NOMO-1 (cell line): ENCODE measurements around the gene PRIMA1.

Experiments used
- DNase-seq, 2 experiments: peaks; one replicate each; lab custom pipeline; 2025; ENCODE audit not compliant: unreplicated experiment in 2 of 2; lab: John Stamatoyannopoulos, UW

PRIMA1 gene

GRCh38 chr14:93788293-93788542 lies at the start of gene PRIMA1:
TSS of gene PRIMA1 (minus strand) at chr14:93788485. CDS start at chr14:93787718, 767 bp downstream.
- DNase-seq = no peak

GRCh38 chr14:93834699-93835371 lies 46.5 kb upstream of the PRIMA1 start:
- no peak for DNase-seq

- DNase-seq = no peak
These were observed 44.4 kb upstream of the PRIMA1 start for GRCh38 chr14:93832665-93833064.

GRCh38 chr14:93832081-93832480 lies 43.8 kb upstream of the PRIMA1 start:
- DNase-seq = no peak

GRCh38 chr14:93830753-93831461 lies 42.6 kb upstream of the PRIMA1 start:
- no peak for DNase-seq

GRCh38 chr14:93829839-93830481 lies 41.7 kb upstream of the PRIMA1 start:
- no peak for DNase-seq

- no peak for DNase-seq
These were observed 36.9 kb upstream of the PRIMA1 start for GRCh38 chr14:93825235-93825553.

GRCh38 chr14:93824518-93825234 lies 36.4 kb upstream of the PRIMA1 start:
- no peak for DNase-seq

GRCh38 chr14:93824076-93824475 lies 35.8 kb upstream of the PRIMA1 start:
- no peak for DNase-seq

- DNase-seq = no peak
These were observed 32.8 kb upstream of the PRIMA1 start for GRCh38 chr14:93821051-93821450.

- DNase-seq = no peak
These were observed 30.6 kb upstream of the PRIMA1 start for GRCh38 chr14:93818857-93819256.

GRCh38 chr14:93811676-93812075 lies 23.4 kb upstream of the PRIMA1 start:
- no peak for DNase-seq

GRCh38 chr14:93811020-93811419 lies 22.7 kb upstream of the PRIMA1 start:
- no peak for DNase-seq

- DNase-seq = peak; percentile 19 to 62
These were observed 21.5 kb upstream of the PRIMA1 start for GRCh38 chr14:93809491-93810420.

- DNase-seq = no peak
These were observed 16.4 kb upstream of the PRIMA1 start for GRCh38 chr14:93804654-93805053.

GRCh38 chr14:93803408-93804318 lies 15.4 kb upstream of the PRIMA1 start:
- DNase-seq = no peak

GRCh38 chr14:93799989-93800921 lies 12.0 kb upstream of the PRIMA1 start:
- no peak for DNase-seq

- DNase-seq = no peak
These were observed 11.3 kb upstream of the PRIMA1 start for GRCh38 chr14:93799617-93799988.

- DNase-seq = no peak
These were observed 9.3 kb upstream of the PRIMA1 start for GRCh38 chr14:93797536-93797935.
